GM21423 (cell line): ENCODE data around the gene CPPED1.

Source experiments
- ATAC-seq: cut with Tn5 transposase; IDR thresholded peaks from one replicate; pipeline ENCODE4 v1.9.1; 2021; ENCODE audit warnings: mild to moderate bottlenecking, moderate library complexity; ENCODE audit not compliant: unreplicated experiment

CPPED1 gene

GRCh38 chr16:12688951-12689850, 114.5 kb downstream of the CPPED1 start:
- no peak for ATAC-seq

GRCh38 chr16:12685806-12686205, 117.9 kb downstream of the CPPED1 start:
- no peak for ATAC-seq

GRCh38 chr16:12682432-12683165, 121.1 kb downstream of the CPPED1 start:
- ATAC-seq: no peak

GRCh38 chr16:12681653-12682052, 122.0 kb downstream of the CPPED1 start:
- ATAC-seq: no peak

- no peak for ATAC-seq
Observed at GRCh38 chr16:12680531-12680930, 123.2 kb downstream of the CPPED1 start.

GRCh38 chr16:12679660-12680272, 123.9 kb downstream of the CPPED1 start:
- ATAC-seq: no peak

- no peak for ATAC-seq
Observed at GRCh38 chr16:12678983-12679382, 124.7 kb downstream of the CPPED1 start.

- no peak for ATAC-seq
Observed at GRCh38 chr16:12677502-12677901, 126.2 kb downstream of the CPPED1 start.

- no peak for ATAC-seq
Observed at GRCh38 chr16:12675852-12676251, 127.8 kb downstream of the CPPED1 start.

GRCh38 chr16:12675046-12675445, 128.6 kb downstream of the CPPED1 start:
- no peak for ATAC-seq

- no peak for ATAC-seq
Observed at GRCh38 chr16:12674524-12674923, 129.2 kb downstream of the CPPED1 start.

GRCh38 chr16:12674071-12674470, 129.6 kb downstream of the CPPED1 start:
- ATAC-seq: no peak

GRCh38 chr16:12673466-12673865, 130.2 kb downstream of the CPPED1 start:
- no peak for ATAC-seq

GRCh38 chr16:12672986-12673385, 130.7 kb downstream of the CPPED1 start:
- ATAC-seq: no peak

GRCh38 chr16:12669908-12670307, 133.8 kb downstream of the CPPED1 start:
- ATAC-seq: no peak

- no peak for ATAC-seq
Observed at GRCh38 chr16:12667909-12668308, 135.8 kb downstream of the CPPED1 start.

GRCh38 chr16:12664164-12664733, 139.4 kb downstream of the CPPED1 start:
- no peak for ATAC-seq

GRCh38 chr16:12661656-12662172, 142.0 kb downstream of the CPPED1 start:
- ATAC-seq: no peak

GRCh38 chr16:12659871-12660270, 143.8 kb downstream of the CPPED1 start:
- no peak for ATAC-seq

GRCh38 chr16:12658506-12658905, 145.2 kb downstream of the CPPED1 start:
- no peak for ATAC-seq

GRCh38 chr16:12655537-12655936, 148.2 kb downstream of the CPPED1 start:
- ATAC-seq: no peak
